ENCODE data around the gene FAM185A. TPM values are rescaled to one million over a fixed set of nuclear protein-coding genes. Genes with fewer than 3 reads are reported as not detected.

The FAM185A gene
- polyA plus RNA-seq, 2 of the 4 experiments (the other 2 are of a cell fraction), result 7.5 to 9.1 TPM

- FAIRE-seq, result no peak
- TF ChIP-seq TP53 (CRISPR knock-in tag; IDR thresholded peaks at IDR 0.05) (no peak), KDM5A (IDR thresholded peaks at IDR 0.05) (no peak), EP300 (IDR thresholded peaks at IDR 0.05) (no peak), CBX2 (IDR thresholded peaks at IDR 0.05; ENCODE audit: borderline replicate concordance, low read depth) (no peak), HOXA7 (CRISPR knock-in tag; IDR thresholded peaks at IDR 0.05) (no peak), EHF (CRISPR knock-in tag; IDR thresholded peaks at IDR 0.05) (no peak), ATOH8 (CRISPR knock-in tag; IDR thresholded peaks at IDR 0.05; ENCODE audit: low read depth) (no peak), PBX3 (IDR thresholded peaks at IDR 0.05) (no peak), JUNB (IDR thresholded peaks at IDR 0.05) (no peak)
- POLR2A ChIA-PET, result no interaction called here
These were observed 95.1 kb downstream of the FAM185A start for GRCh38 chr7:102843850-102844249.

GRCh38 chr7:102845346-102845745 lies 96.5 kb downstream of the FAM185A start:
- H3K4me2 ChIP-seq, result no peak overlapping the region
- H3K27ac ChIP-seq, result no peak overlapping the region
- TF ChIP-seq FOXS1 (CRISPR knock-in tag; IDR thresholded peaks at IDR 0.05) (no peak), POLR2A (IDR thresholded peaks at IDR 0.05; ENCODE audit: low read length) (no peak), FOSL2 (IDR thresholded peaks at IDR 0.05) (no peak), FOSL2 (CRISPR knock-in tag; IDR thresholded peaks at IDR 0.05) (no peak), RFX5 (IDR thresholded peaks at IDR 0.05) (no peak), BHLHE40 (IDR thresholded peaks at IDR 0.05; ENCODE audit: low read depth, low read length) (no peak), SMC3 (IDR thresholded peaks at IDR 0.05) (no peak), RAD21 (conservative IDR thresholded peaks at IDR 0.05 in 1 of 2, IDR thresholded peaks at IDR 0.05 in 1 of 2) (no peak)
- no peaks in the 10 kb centered on the region for H3K9me3 ChIP-seq
- 85% methylated on average over 2 of the region's 2 CpGs for whole genome bisulfite sequencing (ENCODE audit: missing lambda C conversion rate)
- no peak for ATAC-seq
- no peak for FAIRE-seq
- no peak for DNase-seq (ENCODE audit: low read depth in 1 of 2, low spot score in 1 of 2)
- ChIA-PET CTCF (interaction anchor here (2.7 kb wide), 1 partner anchor 217 kb away, joined by 9 read pairs; no protein-coding TSS in a partner anchor), POLR2A (no interaction called here)
- peaks cover 3% of the 10 kb centered on the region for H3K4me1 ChIP-seq
- no peak overlapping the region for H3K4me3 ChIP-seq

More at GRCh38 chr7:102843850-102844249, 95.1 kb downstream of the FAM185A start:
- no peak for ATAC-seq
- CTCF ChIA-PET, result interaction anchor here (2.7 kb wide), 1 partner anchor 218 kb away, joined by 9 read pairs; no protein-coding TSS in a partner anchor
- H3K27ac ChIP-seq, result no peak overlapping the region
- no peak for DNase-seq (ENCODE audit: low read depth in 1 of 2, low spot score in 1 of 2)
- H3K4me2 ChIP-seq, result no peak overlapping the region
- H3K4me3 ChIP-seq, result no peak overlapping the region
- no peaks in the 10 kb centered on the region for H3K9me3 ChIP-seq
- 91% methylated on average over 3 of the region's 3 CpGs for whole genome bisulfite sequencing (ENCODE audit: missing lambda C conversion rate)
- peaks cover 11% of the 10 kb centered on the region for H3K4me1 ChIP-seq

GRCh38 chr7:102849079-102849478 lies 100.3 kb downstream of the FAM185A start:
- Histone ChIP-seq H3K4me2 (no peak overlapping the region), H3K27ac (no peak overlapping the region), H3K4me1 (no peaks in the 10 kb centered on the region), H3K4me3 (no peak overlapping the region), H3K9me3 (no peaks in the 10 kb centered on the region)
- no peak for DNase-seq (ENCODE audit: low read depth in 1 of 2, low spot score in 1 of 2)
- no peak for FAIRE-seq
- no peak for ATAC-seq
- ChIA-PET CTCF (no interaction called here), POLR2A (no interaction called here)
- TF ChIP-seq BCL3 (IDR thresholded peaks at IDR 0.05), result no peak
- TF ChIP-seq CEBPB (IDR thresholded peaks at IDR 0.05), result no peak
- WGBS (ENCODE audit: missing lambda C conversion rate), result 79% methylated on average over 5 of the region's 5 CpGs

- no peak for TF ChIP-seq NFE2L2 (conservative IDR thresholded peaks at IDR 0.05; ENCODE audit: low read length)
- TF ChIP-seq REST (IDR thresholded peaks at IDR 0.05), result no peak
- no peak for TF ChIP-seq CEBPB (IDR thresholded peaks at IDR 0.05)
- no peak for TF ChIP-seq HDAC2 (IDR thresholded peaks at IDR 0.05)
- TF ChIP-seq HES2 (IDR thresholded peaks at IDR 0.05), result no peak
- no peak for TF ChIP-seq CBX8 (IDR thresholded peaks at IDR 0.05)
- no peak for TF ChIP-seq BCL3 (IDR thresholded peaks at IDR 0.05)
- TF ChIP-seq ZC3H11A (IDR thresholded peaks at IDR 0.05), result no peak
- TF ChIP-seq SMC3 (IDR thresholded peaks at IDR 0.05), result no peak
- no peak for TF ChIP-seq RARB (CRISPR knock-in tag; IDR thresholded peaks at IDR 0.05)
- no peak for DNase-seq (ENCODE audit: low read depth in 1 of 2, low spot score in 1 of 2)
- POLR2A ChIA-PET, result no interaction called here
- FAIRE-seq, result no peak
- 78% methylated on average over 3 of the region's 3 CpGs for WGBS (ENCODE audit: missing lambda C conversion rate)
- Histone ChIP-seq H3K27ac (no peak overlapping the region), H3K4me1 (no peaks in the 10 kb centered on the region), H3K9me3 (no peaks in the 10 kb centered on the region), H3K4me2 (no peak overlapping the region), H3K4me3 (no peak overlapping the region)
- CTCF ChIA-PET, result no interaction called here
- ATAC-seq, result no peak
These were observed 100.7 kb downstream of the FAM185A start for GRCh38 chr7:102849538-102849937.

Data from A549 (cell line).